ENCODE results near the gene TIAM1.

The TIAM1 gene

GRCh38 chr21:31334648-31335121 is 9.4 kb downstream of the TIAM1 start:
- TF ChIP-seq CTCF (IDR thresholded peaks at IDR 0.05), result no peak
- Histone ChIP-seq H3K4me3 (no peak overlapping the region), H3K27ac (no peak overlapping the region)
- no peak for DNase-seq (ENCODE audit: low spot score)

- DNase-seq (ENCODE audit: low spot score), result no peak
- Histone ChIP-seq H3K4me3 (no peak overlapping the region), H3K27ac (no peak overlapping the region)
- no peak for TF ChIP-seq CTCF (IDR thresholded peaks at IDR 0.05)
Measured at GRCh38 chr21:31332525-31332924, 11.5 kb downstream of the TIAM1 start.

- no peak overlapping the region for H3K27ac ChIP-seq
- no peak overlapping the region for H3K4me3 ChIP-seq
- no peak for TF ChIP-seq CTCF (IDR thresholded peaks at IDR 0.05)
- DNase-seq (ENCODE audit: low spot score), result no peak
Measured at GRCh38 chr21:31331231-31331630, 12.8 kb downstream of the TIAM1 start.

- TF ChIP-seq CTCF (IDR thresholded peaks at IDR 0.05), result no peak
- Histone ChIP-seq H3K27ac (no peak overlapping the region), H3K4me3 (no peak overlapping the region)
- DNase-seq (ENCODE audit: low spot score), result no peak
Measured at GRCh38 chr21:31330144-31330483, 13.9 kb downstream of the TIAM1 start.

GRCh38 chr21:31329456-31330143 is 14.5 kb downstream of the TIAM1 start:
- Histone ChIP-seq H3K27ac (no peak overlapping the region), H3K4me3 (no peak overlapping the region)
- TF ChIP-seq CTCF (IDR thresholded peaks at IDR 0.05), result no peak
- no peak for DNase-seq (ENCODE audit: low spot score)

- Histone ChIP-seq H3K27ac (no peak overlapping the region), H3K4me3 (no peak overlapping the region)
- DNase-seq (ENCODE audit: low spot score), result no peak
- TF ChIP-seq CTCF (IDR thresholded peaks at IDR 0.05), result no peak
Measured at GRCh38 chr21:31326522-31327242, 17.4 kb downstream of the TIAM1 start.

GRCh38 chr21:31318971-31319370 is 25.1 kb downstream of the TIAM1 start:
- Histone ChIP-seq H3K4me3 (no peak overlapping the region), H3K27ac (no peak overlapping the region)
- DNase-seq (ENCODE audit: low spot score), result no peak
- TF ChIP-seq CTCF (IDR thresholded peaks at IDR 0.05), result no peak
